IMR-90 (cell line): ENCODE results near the gene ZNF611. TPM values are rescaled to one million over a fixed set of nuclear protein-coding genes. Genes with fewer than 3 reads are reported as not detected.
"Not testable (repeated sequence)": the region's sequence is repeated elsewhere in the genome, so short reads cannot be mapped to it uniquely, and the experiment has no call there.

Source experiments
- ATAC-seq: fragments of 200-7000 bp; cut with Tn5 transposase; 2 replicates; pipeline ENCODE4 v1.9.1; 2020; ENCODE audit warnings: low read depth, mild to moderate bottlenecking, moderate library complexity
- BruUV-seq: library from RNA; stranded (reverse); fragments of 400-500 nt; replicated peaks from 2 replicates; lab custom pipeline; 2021; lab: Mats Ljungman, UMichigan
- CTCF ChIA-PET: fragments of 300-600 bp; formaldehyde crosslinking; extraction: SDS; loops from one replicate; lab custom pipeline; 2021; ENCODE audit warnings: antibody characterized with exemption; lab: Yijun Ruan, JAX
- POLR2A ChIA-PET: fragments of 300-600 bp; sonication (Branson Sonifier 250); formaldehyde crosslinking; loops from one replicate; lab custom pipeline; 2022; ENCODE audit warnings: antibody characterized with exemption; ENCODE audit not compliant: unreplicated experiment; lab: Charles Lee
- DNase-seq: peaks from one replicate; pipeline ENCODE4 v3.0.0; 2013
- H2AFZ ChIP-seq: replicated peaks from 2 replicates; pipeline ENCODE3; 2013; ENCODE audit warnings: low read length, mild to moderate bottlenecking; ENCODE audit not compliant: poor library complexity
- H2AK5ac ChIP-seq: 2 replicates; pipeline ENCODE4 v1.6.1; 2013; ENCODE audit warnings: low read depth, low read length, inconsistent platforms
- H2AK9ac ChIP-seq: replicated peaks from 2 replicates; pipeline ENCODE3; 2013; ENCODE audit warnings: mild to moderate bottlenecking, low read depth, low read length, moderate library complexity; ENCODE audit not compliant: poor library complexity
- H2BK120ac ChIP-seq: 2 replicates; pipeline ENCODE4 v1.6.1; 2013; ENCODE audit warnings: low read depth, low read length, inconsistent platforms
- H2BK15ac ChIP-seq: 3 replicates; pipeline ENCODE4 v1.6.1; 2013; ENCODE audit warnings: low read depth, low read length, inconsistent platforms
- H2BK20ac ChIP-seq: 2 replicates; pipeline ENCODE4 v1.6.1; 2013; ENCODE audit warnings: low read depth, mild to moderate bottlenecking, inconsistent platforms, low read length, moderate library complexity
- H2BK5ac ChIP-seq: 2 replicates; pipeline ENCODE4 v1.6.1; 2013; ENCODE audit warnings: mild to moderate bottlenecking, low read depth, low read length, inconsistent platforms; ENCODE audit not compliant: poor library complexity, severe bottlenecking
- H3K14ac ChIP-seq: replicated peaks from 2 replicates; pipeline ENCODE4 v1.6.1; 2013; ENCODE audit warnings: low read depth, low read length, inconsistent platforms
- H3K18ac ChIP-seq: 2 replicates; pipeline ENCODE4 v1.6.1; 2013; ENCODE audit warnings: low read depth, low read length, control low read depth
- H3K23ac ChIP-seq: 2 replicates; pipeline ENCODE4 v1.6.1; 2013; ENCODE audit warnings: low read depth, low read length, inconsistent platforms
- H3K27ac ChIP-seq: 2 replicates; pipeline ENCODE4 v1.5.1; 2013; ENCODE audit warnings: mild to moderate bottlenecking, control low read depth, low read length; ENCODE audit not compliant: insufficient read depth
- H3K27me3 ChIP-seq: 2 replicates; pipeline ENCODE4 v1.6.1; 2013; ENCODE audit warnings: low read length; ENCODE audit not compliant: control insufficient read depth, insufficient read depth
- H3K36me3 ChIP-seq: 2 replicates; pipeline ENCODE4 v1.6.1; 2013; ENCODE audit warnings: low read length, mixed read lengths; ENCODE audit not compliant: control insufficient read depth, insufficient read depth
- H3K4ac ChIP-seq: 2 replicates; pipeline ENCODE4 v1.6.1; 2013; ENCODE audit warnings: low read depth, low read length, inconsistent platforms
- H3K4me1 ChIP-seq: 2 replicates; pipeline ENCODE4 v1.6.1; 2013; ENCODE audit warnings: low read length, mixed read lengths; ENCODE audit not compliant: control insufficient read depth, insufficient read depth
- H3K4me2 ChIP-seq: 2 replicates; pipeline ENCODE4 v1.6.1; 2013; ENCODE audit warnings: low read depth, mild to moderate bottlenecking, control low read depth, low read length, moderate library complexity
- H3K4me3 ChIP-seq: 2 replicates; pipeline ENCODE4 v1.5.1; 2013; ENCODE audit warnings: low read depth, mild to moderate bottlenecking, control low read depth, low read length, moderate library complexity; ENCODE audit not compliant: insufficient read depth
- H3K56ac ChIP-seq: 2 replicates; pipeline ENCODE4 v1.6.1; 2013; ENCODE audit warnings: low read length, inconsistent platforms; ENCODE audit not compliant: insufficient read depth; ENCODE audit errors: extremely low read depth
- H3K79me1 ChIP-seq, 2 experiments: 2 replicates each; pipeline ENCODE4 v1.6.1; 2013; ENCODE audit warnings: low read length in 2 of 2, inconsistent platforms in 1 of 2, low read depth in 1 of 2
- H3K9ac ChIP-seq: 2 replicates; pipeline ENCODE4 v1.6.1; 2013; ENCODE audit warnings: low read depth, low read length, control low read depth
- H3K9me1 ChIP-seq: 2 replicates; pipeline ENCODE4 v1.6.1; 2013; ENCODE audit warnings: low read length, inconsistent platforms; ENCODE audit not compliant: insufficient read depth
- H3K9me3 ChIP-seq: 2 replicates; pipeline ENCODE4 v1.6.1; 2013; ENCODE audit warnings: low read length; ENCODE audit not compliant: control insufficient read depth, insufficient read depth
- H4K20me1 ChIP-seq: 2 replicates; pipeline ENCODE4 v1.6.1; 2013; ENCODE audit warnings: low read length, inconsistent platforms; ENCODE audit not compliant: insufficient read depth
- H4K5ac ChIP-seq: 2 replicates; pipeline ENCODE4 v1.6.1; 2013; ENCODE audit warnings: mild to moderate bottlenecking, low read depth, low read length, control low read depth
- H4K8ac ChIP-seq, 2 experiments: 2 replicates each; pipeline ENCODE4 v1.6.1; 2013; ENCODE audit warnings: low read depth in 2 of 2, low read length in 2 of 2, control low read depth in 1 of 2, inconsistent platforms in 1 of 2
- H4K91ac ChIP-seq: 2 replicates; pipeline ENCODE4 v1.6.1; 2013; ENCODE audit warnings: low read depth, low read length, inconsistent platforms; ENCODE audit not compliant: insufficient read depth
- CHD1 ChIP-seq: IDR thresholded peaks from 2 replicates; pipeline ENCODE4 v1.6.1; 2012; ENCODE audit warnings: low read depth, low read length, improper control_type of control experiment
- RCOR1 ChIP-seq: IDR thresholded peaks from 2 replicates; pipeline ENCODE4 v1.6.1; 2012; ENCODE audit warnings: mild to moderate bottlenecking, low read length, improper control_type of control experiment; ENCODE audit not compliant: insufficient replicate concordance
- WGBS, 2 experiments: methylation state at CpG; one replicate each; pipeline versions ENCODE4 v1.1.5 to v1.1.7; 2013; ENCODE audit warnings: missing lambda C conversion rate in 2 of 2; ENCODE audit not compliant: insufficient read length in 1 of 2; ENCODE audit errors: extremely low coverage in 2 of 2; 5-methylcytosine and 5-hydroxymethylcytosine counted together
- dilution Hi-C: fragments of 300-500 bp; cut with HindIII; formaldehyde crosslinking; loops from one replicate; pipeline ENCODE4 v1.14.3; 2018; ENCODE audit warnings: low sequenced_read_pairs; ENCODE audit not compliant: unreplicated experiment
- in situ Hi-C: fragments of 300-500 bp; cut with MboI; formaldehyde crosslinking; loops from 3 replicates; pipeline ENCODE4 v1.14.3; 2019; ENCODE audit warnings: low sequenced_read_pairs, inconsistent platforms, mixed read lengths
- intact Hi-C: fragments of 100-400 bp; cut with micrococcal nuclease; formaldehyde crosslinking; loops from 2 replicates; pipeline ENCODE4 v1.10.0; 2022
- polyA plus RNA-seq, 3 experiments: library from polyadenylated mRNA; depleted of rRNA; stranded (reverse); fragments of >200 nt; gene quantifications; 2 replicates each; pipeline ENCODE4 v1.2.3, GENCODE V29; 2012; ENCODE audit warnings: low replicate concordance in 1 of 3
- total RNA-seq: library from RNA; depleted of rRNA; stranded (reverse); fragments of >200 nt; gene quantifications from 2 replicates; pipeline ENCODE4 v1.2.3, GENCODE V29; 2012

The ZNF611 gene
- total and polyA plus RNA-seq, 2 of the 4 experiments (the other 2 are of a cell fraction): 3.8 to 8.8 TPM

DNA sequence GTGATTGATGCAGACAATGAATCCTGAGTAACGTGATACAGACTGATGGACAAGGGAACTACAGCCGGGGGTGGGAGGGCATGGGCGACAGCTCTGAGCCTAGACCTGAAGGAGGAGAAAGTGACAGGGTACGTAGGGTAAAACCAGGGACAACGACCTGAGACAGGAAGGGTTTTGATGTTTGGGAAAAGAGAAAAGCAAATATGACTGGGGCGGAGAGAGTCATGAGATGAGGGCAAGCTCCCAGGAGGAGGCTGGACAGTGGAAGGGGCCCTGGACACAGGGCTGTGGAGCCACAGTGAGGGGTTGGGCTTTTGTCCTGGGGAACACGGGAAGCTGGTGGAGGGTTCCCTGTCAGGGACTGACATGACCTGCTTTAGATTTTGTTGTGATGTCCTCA, 34.2 kb downstream of the ZNF611 start:
- Histone ChIP-seq H3K9me1 (no peaks in the 10 kb centered on the region), H2AFZ (no peak overlapping the region), H3K14ac (no peak overlapping the region), H2AK5ac (no peak overlapping the region), H2BK120ac (no peak overlapping the region), H3K9me3 (peaks cover 11% of the 10 kb centered on the region), H3K36me3 (peaks cover 12% of the 10 kb centered on the region), H3K27ac (no peak overlapping the region), H2AK9ac (no peak overlapping the region), H3K18ac (no peak overlapping the region), H4K5ac (no peak overlapping the region), H3K4me2 (no peak overlapping the region), H4K91ac (no peak overlapping the region), H3K27me3 (no peaks in the 10 kb centered on the region), H4K8ac (no peak overlapping the region), H3K9ac (no peak overlapping the region), H3K4me1 (no peaks in the 10 kb centered on the region), H2BK15ac (no peak overlapping the region), H2BK20ac (no peak overlapping the region), H4K20me1 (no peaks in the 10 kb centered on the region), H3K4ac (no peak overlapping the region), H3K56ac (no peak overlapping the region; the same call in 1 of the 2 replicates), H3K23ac (no peak overlapping the region), H2BK5ac (no peak overlapping the region), H3K4me3 (no peak overlapping the region), H3K79me1 (no peaks in the 10 kb centered on the region)
- dilution Hi-C loops: no loop called here
- in situ Hi-C loops: no loop called here
- intact Hi-C loops: no loop called here
- CTCF ChIA-PET: interaction anchor here (0.6 kb wide), 1 partner anchor 11 kb away, joined by 3 read pairs; no protein-coding TSS in a partner anchor
- POLR2A ChIA-PET: no interaction called here
- no peak for ATAC-seq
- DNase-seq: no peak
- BruUV-seq: no TSS peak
- no peak for TF ChIP-seq CHD1
- TF ChIP-seq RCOR1: no peak
- 87% methylated on average over 5 of the region's 7 CpGs; no CpG with 5 or more reads in 1 of the 2 experiments for WGBS, 2 experiments

- H3K9me1 ChIP-seq, H4K91ac ChIP-seq, ATAC-seq, H3K18ac ChIP-seq, H3K79me1 ChIP-seq, BruUV-seq, H3K56ac ChIP-seq, H2BK120ac ChIP-seq, H2AFZ ChIP-seq, intact Hi-C loops, H4K5ac ChIP-seq, H4K20me1 ChIP-seq, in situ Hi-C loops, H3K23ac ChIP-seq, H3K36me3 ChIP-seq, DNase-seq, H2AK5ac ChIP-seq, H3K4ac ChIP-seq, H2BK20ac ChIP-seq, H3K27ac ChIP-seq, H3K4me1 ChIP-seq, H2AK9ac ChIP-seq, H3K4me3 ChIP-seq, H4K8ac ChIP-seq, dilution Hi-C loops, H3K14ac ChIP-seq, H3K4me2 ChIP-seq, CTCF ChIA-PET, POLR2A ChIA-PET, H3K9ac ChIP-seq, H2BK15ac ChIP-seq, H3K9me3 ChIP-seq, H3K27me3 ChIP-seq, H2BK5ac ChIP-seq: not testable (repeated sequence)
- no CpG with 5 or more reads among the region's 5 CpGs for WGBS, 2 experiments
Observed at GRCh38 chr19:52699555-52699954, 35.3 kb downstream of the ZNF611 start.
